Measurements from ENCODE around the gene OCIAD2.

GRCh38 chr4:48862661-48863060 lies 43.9 kb downstream of the OCIAD2 start:
- TF ChIP-seq CTCF (conservative IDR thresholded peaks at IDR 0.05; ENCODE audit: low read depth, low read length): no peak
- no peak for TF ChIP-seq POLR2A (IDR thresholded peaks at IDR 0.05; ENCODE audit: low read depth, low read length)
- TF ChIP-seq CEBPB (IDR thresholded peaks at IDR 0.05; ENCODE audit: low read depth, low read length): no peak
- TF ChIP-seq MAFK (IDR thresholded peaks at IDR 0.05; ENCODE audit: low read depth, low read length): no peak
- TF ChIP-seq, protein P1, sequence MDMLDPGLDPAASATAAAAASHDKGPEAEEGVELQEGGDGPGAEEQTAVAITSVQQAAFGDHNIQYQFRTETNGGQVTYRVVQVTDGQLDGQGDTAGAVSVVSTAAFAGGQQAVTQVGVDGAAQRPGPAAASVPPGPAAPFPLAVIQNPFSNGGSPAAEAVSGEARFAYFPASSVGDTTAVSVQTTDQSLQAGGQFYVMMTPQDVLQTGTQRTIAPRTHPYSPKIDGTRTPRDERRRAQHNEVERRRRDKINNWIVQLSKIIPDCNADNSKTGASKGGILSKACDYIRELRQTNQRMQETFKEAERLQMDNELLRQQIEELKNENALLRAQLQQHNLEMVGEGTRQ (IDR thresholded peaks at IDR 0.05; ENCODE audit: low read depth, low read length): no peak
- no peak for TF ChIP-seq FOS (IDR thresholded peaks at IDR 0.05; ENCODE audit: low read depth, low read length)
